ENCODE data around the gene RPUSD2.
A peak's percentile ranks its signal among the peaks of the same experiment; 100 is the strongest.
"Not testable (repeated sequence)": the region's sequence is repeated elsewhere in the genome, so short reads cannot be mapped to it uniquely, and the experiment has no call there.

RPUSD2 gene

GRCh38 chr15:40578892-40579291, 9.8 kb downstream of the RPUSD2 start:
- H3K4me2 ChIP-seq: no peak overlapping the region

GRCh38 chr15:40581796-40582195, 12.7 kb downstream of the RPUSD2 start:
- not testable (repeated sequence) for H3K9ac ChIP-seq, H3K4me3 ChIP-seq, H3K27ac ChIP-seq, H3K27me3 ChIP-seq, H4K20me1 ChIP-seq, H3K36me3 ChIP-seq, H3K4me1 ChIP-seq, H3K4me2 ChIP-seq
- peaks cover 0 to 25% (median 20%) of the 10 kb centered on the region in 11 experiments; a peak in 19 of 22 replicates for H3K9me3 ChIP-seq (replicated peaks in 1 of 11)

More at GRCh38 chr15:40578892-40579291, 9.8 kb downstream of the RPUSD2 start:
- no peak for TF ChIP-seq Cebpa-rat (IDR thresholded peaks at IDR 0.05)
- H3K4me3 ChIP-seq: no peak overlapping the region
- no peaks in the 10 kb centered on the region for H3K4me1 ChIP-seq
- peaks cover 7 to 26% (median 18%) of the 10 kb centered on the region in 11 experiments for H3K36me3 ChIP-seq
- no peaks in the 10 kb centered on the region for H3K27me3 ChIP-seq
- H3K9ac ChIP-seq: no peak overlapping the region
- H3K9me3 ChIP-seq (replicated peaks in 1 of 11): peaks cover 0 to 25% (median 20%) of the 10 kb centered on the region in 11 experiments; a peak in 19 of 22 replicates
- H4K20me1 ChIP-seq: peaks cover 0 to 4% (median 0%) of the 10 kb centered on the region in 11 experiments; a peak in 2 of 22 replicates
- H3K27ac ChIP-seq: no peak overlapping the region

- Histone ChIP-seq H3K27me3 (no peaks in the 10 kb centered on the region), H3K36me3 (no peaks in the 10 kb centered on the region), H3K4me1 (no peaks in the 10 kb centered on the region), H3K9me3 (replicated peaks in 1 of 11) (peaks cover 0 to 19% (median 15%) of the 10 kb centered on the region in 11 experiments; a peak in 17 of 22 replicates), H4K20me1 (no peaks in the 10 kb centered on the region), H3K9ac (no peak overlapping the region), H3K27ac (no peak overlapping the region), H3K4me3 (no peak overlapping the region), H3K4me2 (no peak overlapping the region)
- TF ChIP-seq Cebpa-rat (IDR thresholded peaks at IDR 0.05): no peak
Observed at GRCh38 chr15:40582726-40583246, 13.7 kb downstream of the RPUSD2 start.

GRCh38 chr15:40584191-40584590, 15.1 kb downstream of the RPUSD2 start:
- Histone ChIP-seq H3K27me3 (no peaks in the 10 kb centered on the region), H3K4me2 (no peak overlapping the region), H3K4me1 (peaks cover 0 to 8% (median under 1%) of the 10 kb centered on the region in 10 experiments; a peak in 5 of 20 replicates), H3K9me3 (replicated peaks in 1 of 11) (peaks cover 0 to 19% (median 15%) of the 10 kb centered on the region in 11 experiments; a peak in 17 of 22 replicates), H4K20me1 (no peaks in the 10 kb centered on the region), H3K4me3 (no peak overlapping the region), H3K27ac (no peak overlapping the region), H3K9ac (no peak overlapping the region), H3K36me3 (no peaks in the 10 kb centered on the region)
- no peak for TF ChIP-seq Cebpa-rat (IDR thresholded peaks at IDR 0.05)

DNA sequence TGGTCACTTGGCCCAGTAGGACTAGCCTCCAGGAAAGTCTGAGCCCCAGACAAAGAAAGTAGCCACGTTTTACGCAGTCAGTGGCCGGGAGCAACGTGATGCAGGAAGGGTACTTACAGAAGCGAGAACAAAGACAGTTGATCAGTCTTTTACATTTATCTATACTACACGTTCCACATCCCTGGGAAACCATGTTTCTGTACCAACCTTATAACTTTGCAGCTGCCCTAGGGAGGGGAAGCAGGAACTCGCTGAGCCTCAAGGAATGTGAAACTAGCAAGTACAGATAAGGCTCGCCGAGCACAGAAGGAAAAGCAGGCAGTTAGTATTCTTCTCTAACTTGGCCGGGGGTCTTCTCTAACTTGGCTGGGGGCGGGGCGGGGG, 21.6 kb downstream of the RPUSD2 start:
- no peaks in the 10 kb centered on the region for H4K20me1 ChIP-seq
- H3K9ac ChIP-seq: peak overlapping the region; percentile 64 to 79 (median 73); a peak in 21 of 22 replicates
- peak overlapping the region; percentile 78 to 91 (median 84) for H3K4me2 ChIP-seq
- H3K4me1 ChIP-seq: peaks cover 7 to 37% (median 24%) of the 10 kb centered on the region in 10 experiments
- H3K27ac ChIP-seq: peak overlapping the region in 9 of 11 experiments; percentile 59 to 82 (median 77); a peak in 18 of 22 replicates
- H3K36me3 ChIP-seq: no peaks in the 10 kb centered on the region
- no peaks in the 10 kb centered on the region for H3K9me3 ChIP-seq (replicated peaks in 1 of 11)
- no peaks in the 10 kb centered on the region for H3K27me3 ChIP-seq
- H3K4me3 ChIP-seq: peak overlapping the region; percentile 61 to 70 (median 64)
- TF ChIP-seq Cebpa-rat (IDR thresholded peaks at IDR 0.05): no peak

- Histone ChIP-seq H3K4me1 (peaks cover 10 to 44% (median 31%) of the 10 kb centered on the region in 10 experiments), H3K27me3 (no peaks in the 10 kb centered on the region), H4K20me1 (no peaks in the 10 kb centered on the region), H3K9me3 (replicated peaks in 1 of 11) (no peaks in the 10 kb centered on the region), H3K4me2 (peak overlapping the region; percentile 78 to 91 (median 84)), H3K27ac (peak overlapping the region in 6 of 11 experiments; percentile 49 to 82 (median 78); a peak in 7 of 22 replicates), H3K4me3 (peak overlapping the region in 3 of 10 experiments; percentile 64 to 68 (median 67); a peak in 5 of 20 replicates), H3K9ac (peak overlapping the region in 5 of 11 experiments; percentile 63 to 78 (median 73); a peak in 7 of 22 replicates), H3K36me3 (no peaks in the 10 kb centered on the region)
- no peak for TF ChIP-seq Cebpa-rat (IDR thresholded peaks at IDR 0.05)
Observed at GRCh38 chr15:40591389-40591788, 22.3 kb downstream of the RPUSD2 start.

DNA sequence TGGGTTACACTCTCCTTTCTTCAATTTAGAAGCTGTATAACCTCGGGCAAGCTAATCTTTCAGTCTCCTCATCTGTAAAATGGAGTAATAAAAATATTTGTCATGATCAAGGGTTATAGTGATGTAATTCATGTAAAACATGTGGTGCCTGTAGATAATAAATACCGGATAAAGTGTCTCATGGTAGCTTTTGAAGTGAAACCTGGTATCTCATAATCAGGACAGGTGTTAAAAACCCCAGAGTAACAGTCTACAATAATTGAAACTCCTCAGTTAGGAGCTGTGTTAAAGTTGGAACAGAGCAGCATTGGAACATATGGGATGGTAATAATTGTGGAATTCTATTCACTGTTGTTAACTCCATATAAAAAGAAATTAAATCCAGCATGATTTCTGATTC, 24.1 kb downstream of the RPUSD2 start:
- Histone ChIP-seq H3K27ac (peak overlapping the region in 2 of 11 experiments; percentile 91 to 95; a peak in 1 of 22 replicates), H3K9me3 (replicated peaks in 1 of 11) (no peaks in the 10 kb centered on the region), H3K4me3 (peak overlapping the region in 4 of 10 experiments; percentile 80 to 94 (median 83); a peak in 2 of 20 replicates), H3K4me2 (peak overlapping the region in 6 of 11 experiments; percentile 4 to 29 (median 13); a peak in 5 of 22 replicates), H4K20me1 (no peaks in the 10 kb centered on the region), H3K27me3 (no peaks in the 10 kb centered on the region), H3K9ac (no peak overlapping the region), H3K4me1 (peaks cover 10 to 47% (median 32%) of the 10 kb centered on the region in 10 experiments), H3K36me3 (peaks cover 0 to 9% (median 0%) of the 10 kb centered on the region in 11 experiments; a peak in 4 of 22 replicates)
- TF ChIP-seq Cebpa-rat (IDR thresholded peaks at IDR 0.05): no peak

DNA sequence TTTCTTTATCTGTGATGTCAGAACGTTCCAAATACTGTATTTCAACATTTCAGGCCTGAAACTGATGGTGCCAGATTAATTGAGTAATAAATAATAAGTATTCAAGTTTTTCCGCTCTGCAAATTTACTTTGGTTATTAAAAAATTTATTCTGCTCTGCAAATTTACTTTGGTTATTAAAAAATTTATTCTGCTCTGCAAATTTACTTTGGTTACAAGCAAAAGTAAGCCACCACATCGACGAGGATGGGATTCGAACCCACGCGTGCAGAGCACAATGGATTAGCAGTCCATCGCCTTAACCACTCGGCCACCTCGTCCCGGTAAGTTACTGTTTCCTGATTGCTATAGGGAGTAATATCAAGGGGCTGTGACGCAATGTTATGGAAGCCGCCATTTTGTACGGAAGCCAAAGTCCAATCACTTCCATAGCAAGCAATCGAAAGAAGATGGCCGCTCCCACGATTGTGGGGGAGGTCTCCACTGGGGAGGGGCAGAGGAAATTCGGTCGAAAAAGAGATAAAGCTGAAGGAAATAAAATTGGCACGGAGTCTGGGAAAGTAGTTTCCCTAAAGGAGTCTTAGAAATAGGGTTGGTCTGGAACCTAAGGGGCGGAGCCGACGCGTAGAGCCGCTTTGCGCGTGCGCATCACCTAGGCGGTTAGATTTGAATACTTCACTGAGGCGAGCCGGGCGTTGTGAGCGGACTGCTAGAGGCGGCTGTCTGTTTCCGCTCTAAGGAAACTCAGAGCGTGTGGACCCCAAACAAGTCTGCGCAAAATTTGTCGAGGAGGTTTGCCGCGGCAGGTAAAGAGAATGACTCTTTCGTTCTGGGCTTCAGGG, 24.7 kb downstream of the RPUSD2 start, which contains the start of gene KNL1:
TSS of gene KNL1 (plus strand) at position 662 of the 841 bp plus-strand sequence. CDS start 8,683 bp downstream, outside the sequence.
- H3K27me3 ChIP-seq: no peaks in the 10 kb centered on the region
- no peaks in the 10 kb centered on the region for H4K20me1 ChIP-seq
- H3K4me2 ChIP-seq: peak within 1 kb of the TSS; percentile 74 to 94 (median 87)
- peak; percentile 36 to 99 (median 91); a peak in 19 of 22 replicates for TF ChIP-seq Cebpa-rat (IDR thresholded peaks at IDR 0.05)
- peak within 1 kb of the TSS; percentile 59 to 94 (median 83) for H3K4me3 ChIP-seq
- H3K9me3 ChIP-seq (replicated peaks in 1 of 11): no peaks in the 10 kb centered on the region
- H3K4me1 ChIP-seq: peaks cover 10 to 43% (median 32%) of the 10 kb centered on the region in 10 experiments
- H3K27ac ChIP-seq: peak within 1 kb of the TSS; percentile 88 to 99 (median 92)
- peaks cover 0 to 11% (median 0%) of the 10 kb centered on the region in 11 experiments; a peak in 6 of 22 replicates for H3K36me3 ChIP-seq
- H3K9ac ChIP-seq: peak within 1 kb of the TSS; percentile 84 to 97 (median 91)
